GM12891 (cell line): ENCODE results near the gene DFFB.
A peak's percentile ranks its signal among the peaks of the same experiment; 100 is the strongest.

Source experiments
- DNase-seq: peaks from one replicate; pipeline ENCODE4 v3.0.0; 2011; ENCODE audit warnings: low spot score; ENCODE audit not compliant: insufficient read length
- FAIRE-seq: peaks from 2 replicates; lab custom pipeline; 2011; peaks lifted over from hg19 to GRCh38; lab: Jason Lieb, UNC
- PAX5 ChIP-seq: IDR thresholded peaks from 2 replicates; pipeline ENCODE4 v1.6.1; 2011; ENCODE audit warnings: low read length, moderate library complexity, mild to moderate bottlenecking; ENCODE audit not compliant: insufficient read depth, severe bottlenecking
- POLR2A ChIP-seq: IDR thresholded peaks from 2 replicates; pipeline ENCODE4 v1.6.1; 2011; ENCODE audit warnings: low read depth, low read length, control low read depth
- POLR2AphosphoS5 ChIP-seq: IDR thresholded peaks from 2 replicates; pipeline ENCODE4 v1.6.1; 2011; ENCODE audit warnings: low read depth, low read length, control low read depth
- POU2F2 ChIP-seq: IDR thresholded peaks from 2 replicates; pipeline ENCODE4 v1.6.1; 2011; ENCODE audit warnings: low read depth, mild to moderate bottlenecking, control low read depth, low read length, moderate library complexity
- SPI1 ChIP-seq: IDR thresholded peaks from 2 replicates; pipeline ENCODE4 v1.6.1; 2011; ENCODE audit warnings: low read depth, low read length, control low read depth
- TAF1 ChIP-seq: IDR thresholded peaks from 2 replicates; pipeline ENCODE4 v1.6.1; 2011; ENCODE audit warnings: low read depth, low read length, control low read depth

The DFFB gene

DNA sequence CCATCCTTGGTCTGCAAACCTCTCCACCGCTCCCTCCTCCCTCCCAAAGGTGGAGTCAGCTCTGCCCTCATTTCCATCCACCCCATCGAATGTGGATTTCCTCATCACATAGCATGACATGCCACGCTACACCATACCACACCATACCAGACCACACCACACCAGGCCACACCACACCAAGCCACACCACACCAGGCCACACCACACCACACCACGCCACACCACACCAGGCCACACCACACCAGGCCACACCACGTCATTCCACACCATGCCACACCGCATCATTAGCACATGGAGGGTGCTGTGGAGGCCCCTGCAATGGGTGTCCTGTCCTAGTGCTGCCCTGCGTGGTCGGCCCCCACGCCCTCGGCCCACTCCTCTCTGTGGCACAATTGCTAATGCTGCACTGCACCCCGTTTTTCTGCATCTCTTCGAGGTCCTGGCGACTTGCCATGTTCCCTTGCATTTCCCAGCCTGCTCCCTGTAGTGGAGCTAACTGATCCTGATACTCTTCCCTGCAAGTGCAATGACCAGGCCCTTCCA, 11.3 kb downstream of the DFFB start:
- TF ChIP-seq SPI1 (no peak), PAX5 (no peak), POLR2A (no peak), POLR2AphosphoS5 (no peak), POU2F2 (no peak)
- FAIRE-seq: peak; percentile 83
- no peak for DNase-seq

DNA sequence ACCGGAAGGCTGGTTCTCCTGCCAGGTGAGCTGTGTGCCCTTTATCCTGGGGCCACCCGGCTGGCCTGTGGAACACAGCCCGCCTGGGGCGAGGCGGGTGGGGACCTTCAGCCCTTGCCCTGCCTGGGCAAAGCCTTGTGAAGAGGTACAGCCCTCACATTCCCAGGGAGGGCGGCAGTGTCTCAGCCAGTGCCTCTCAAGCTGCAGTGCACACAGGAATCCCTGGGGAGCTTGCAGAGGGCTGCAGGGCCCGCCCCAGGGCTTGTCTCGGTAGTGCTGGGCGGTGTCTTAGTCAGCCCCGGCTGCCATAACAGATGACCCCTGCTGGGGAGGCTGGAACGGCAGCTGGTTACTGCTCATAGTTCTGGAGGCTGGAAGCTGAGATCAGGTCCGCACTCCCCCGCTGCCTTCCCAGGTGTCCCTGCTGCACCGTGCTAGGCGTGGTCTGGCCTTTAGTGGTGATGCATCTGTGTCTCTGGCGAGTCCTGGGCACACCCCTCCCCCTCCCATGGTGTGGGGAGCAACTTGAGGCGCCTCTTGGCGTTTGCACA, 12.6 kb downstream of the DFFB start:
- FAIRE-seq (no peak), DNase-seq (no peak)
- TF ChIP-seq SPI1 (no peak), PAX5 (no peak), POU2F2 (no peak), TAF1 (no peak), POLR2AphosphoS5 (no peak), POLR2A (no peak)

GRCh38 chr1:3871451-3871805, 14.2 kb downstream of the DFFB start:
- TF ChIP-seq POU2F2 (no peak), PAX5 (no peak), TAF1 (no peak), SPI1 (no peak), POLR2AphosphoS5 (no peak), POLR2A (no peak)
- FAIRE-seq: no peak
- no peak for DNase-seq

GRCh38 chr1:3872546-3872945, 15.3 kb downstream of the DFFB start:
- FAIRE-seq (no peak), DNase-seq (no peak)

GRCh38 chr1:3874736-3875135, 17.5 kb downstream of the DFFB start:
- TF ChIP-seq POU2F2 (no peak), SPI1 (no peak), TAF1 (no peak), PAX5 (no peak), POLR2A (no peak), POLR2AphosphoS5 (no peak)
- FAIRE-seq (no peak), DNase-seq (no peak)

More at GRCh38 chr1:3872546-3872945, 15.3 kb downstream of the DFFB start:
- TF ChIP-seq TAF1: no peak

- TF ChIP-seq SPI1 (no peak), PAX5 (no peak), TAF1 (no peak), POLR2AphosphoS5 (no peak), POLR2A (no peak), POU2F2 (no peak)
- FAIRE-seq: no peak
- no peak for DNase-seq
Measured at GRCh38 chr1:3876716-3877115, 19.4 kb downstream of the DFFB start.

GRCh38 chr1:3879099-3879498, 21.8 kb downstream of the DFFB start:
- TF ChIP-seq PAX5: no peak
- no peak for FAIRE-seq
- no peak for DNase-seq

DNA sequence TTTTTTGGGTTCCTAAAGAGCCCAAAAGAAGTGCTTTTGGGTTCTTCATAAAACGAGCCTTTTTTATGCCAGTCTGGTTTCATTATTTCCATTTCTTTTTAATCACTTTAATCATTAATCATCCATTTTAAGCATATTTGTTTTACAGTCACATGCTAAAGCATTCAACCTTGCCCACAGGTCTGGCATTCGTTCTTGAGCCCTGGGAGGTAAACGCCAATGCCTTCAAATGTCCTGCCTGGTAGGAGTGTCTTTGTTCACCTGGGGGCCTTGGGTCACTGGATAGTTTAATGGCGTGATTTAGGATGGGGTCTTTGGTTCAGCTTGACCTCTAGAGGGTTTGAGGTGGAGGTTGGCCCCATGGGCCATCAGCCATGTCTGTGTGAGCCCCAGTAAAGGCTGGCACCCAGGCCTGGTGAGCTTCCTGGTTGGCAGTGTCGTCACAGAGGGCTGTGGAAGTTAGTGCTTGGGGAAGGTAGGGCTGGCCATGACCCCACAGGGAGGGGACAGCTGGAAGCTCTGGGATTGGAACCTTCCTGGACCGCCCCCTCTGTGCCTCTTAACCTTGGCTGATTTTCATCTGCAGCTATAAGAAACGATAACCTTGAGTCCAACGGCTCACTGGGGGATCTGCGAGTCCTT, 22.6 kb downstream of the DFFB start:
- DNase-seq (no peak), FAIRE-seq (no peak)
- TF ChIP-seq SPI1: no peak
- TF ChIP-seq POLR2A: no peak
- no peak for TF ChIP-seq PAX5
- TF ChIP-seq POU2F2: no peak
- no peak for TF ChIP-seq POLR2AphosphoS5
- no peak for TF ChIP-seq TAF1

DNA sequence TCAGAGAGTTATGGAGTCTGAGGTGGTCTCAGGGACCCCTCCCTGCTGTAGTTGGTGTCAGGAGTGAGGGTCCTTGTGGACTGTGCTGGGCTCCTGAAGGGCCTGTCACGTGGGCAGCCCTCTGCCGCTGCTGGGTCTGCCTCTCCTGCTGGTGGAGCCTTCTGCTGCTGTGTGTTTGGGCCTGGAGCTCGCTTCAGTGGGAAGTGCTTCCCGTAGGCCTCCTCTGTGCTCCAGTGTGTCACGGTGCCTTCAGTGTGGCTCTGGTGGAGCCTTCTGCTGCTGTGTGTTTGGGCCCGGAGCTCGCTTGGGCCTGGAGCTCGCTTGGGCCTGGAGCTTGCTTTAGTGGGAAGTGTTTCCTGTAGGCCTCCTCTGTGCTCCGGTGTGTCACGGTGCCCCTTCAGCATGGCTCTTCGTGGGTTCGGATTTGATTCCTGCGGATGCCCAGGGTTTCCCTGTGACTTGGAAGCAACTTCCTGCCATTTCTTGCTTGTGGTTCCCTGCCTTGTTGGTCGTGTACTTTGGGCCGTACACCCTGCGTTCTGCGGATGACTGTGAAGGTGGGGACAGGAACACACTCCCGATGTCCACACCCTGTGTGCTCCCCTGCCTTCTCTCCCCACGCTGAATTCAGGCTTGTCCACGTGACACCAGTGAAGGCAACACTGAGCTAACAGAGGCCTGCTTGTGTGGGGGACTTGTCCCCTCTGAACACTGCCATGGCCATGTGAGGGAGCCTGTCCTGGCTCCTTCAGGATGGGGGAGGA, 23.3 kb downstream of the DFFB start:
- no peak for FAIRE-seq
- no peak for TF ChIP-seq POLR2AphosphoS5
- no peak for TF ChIP-seq PAX5
- no peak for TF ChIP-seq TAF1
- no peak for TF ChIP-seq POLR2A
- no peak for TF ChIP-seq SPI1
- no peak for TF ChIP-seq POU2F2
- no peak for DNase-seq

DNA sequence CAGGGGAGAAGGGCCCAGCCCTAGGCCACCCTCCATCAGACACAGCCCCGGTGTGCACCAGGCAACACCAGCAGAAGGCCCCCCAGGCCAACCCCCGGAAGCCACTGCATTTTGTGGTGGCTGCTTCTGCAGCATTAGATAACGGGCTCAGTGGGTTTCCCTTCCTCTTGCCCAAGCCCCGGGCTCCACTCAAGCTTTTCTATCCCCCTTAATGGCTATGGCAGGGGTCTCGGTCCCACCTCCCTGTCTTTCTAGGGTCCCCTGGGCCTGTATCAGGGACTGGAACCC, 23.9 kb downstream of the DFFB start:
- TF ChIP-seq SPI1 (0 out of 2 replicates have a peak, but pooled peaks have one; percentile 5), POLR2AphosphoS5 (no peak)
- no peak for FAIRE-seq
- no peak for DNase-seq
